NCI-H1092 (cell line): ENCODE data around the gene LILRB5.
A peak's percentile ranks its signal among the peaks of the same experiment; 100 is the strongest.
"Not testable (repeated sequence)": the region's sequence is repeated elsewhere in the genome, so short reads cannot be mapped to it uniquely, and the experiment has no call there.

Experiments used
- DNase-seq: peaks from one replicate; lab custom pipeline; 2025; lab: John Stamatoyannopoulos, UW

Gene LILRB5

GRCh38 chr19:54275951-54276350, 18.9 kb upstream of the LILRB5 start:
- no peak for DNase-seq

GRCh38 chr19:54274516-54274915, 17.4 kb upstream of the LILRB5 start:
- DNase-seq, result not testable (repeated sequence)

GRCh38 chr19:54273821-54274220, 16.7 kb upstream of the LILRB5 start:
- DNase-seq, result no peak

- not testable (repeated sequence) for DNase-seq
Observed at GRCh38 chr19:54272181-54272580, 15.1 kb upstream of the LILRB5 start.

GRCh38 chr19:54271587-54271986, 14.5 kb upstream of the LILRB5 start:
- not testable (repeated sequence) for DNase-seq

GRCh38 chr19:54271106-54271505, 14.0 kb upstream of the LILRB5 start:
- no peak for DNase-seq

- DNase-seq, result no peak
Observed at GRCh38 chr19:54268936-54269335, 11.9 kb upstream of the LILRB5 start.

GRCh38 chr19:54266133-54266532, 9.1 kb upstream of the LILRB5 start:
- DNase-seq, result peak; percentile 1

GRCh38 chr19:54262470-54262869, 5.4 kb upstream of the LILRB5 start:
- DNase-seq, result no peak

- DNase-seq, result no peak
Observed at GRCh38 chr19:54262066-54262465, 5.0 kb upstream of the LILRB5 start.

GRCh38 chr19:54256250-54257115, 590 bp downstream of the LILRB5 start:
- DNase-seq, result no peak

GRCh38 chr19:54255105-54255775, 1.8 kb downstream of the LILRB5 start:
- DNase-seq, result no peak

GRCh38 chr19:54254195-54254906, 2.7 kb downstream of the LILRB5 start:
- no peak for DNase-seq

GRCh38 chr19:54253331-54254194, 3.5 kb downstream of the LILRB5 start:
- DNase-seq, result no peak

GRCh38 chr19:54252845-54253244, 4.2 kb downstream of the LILRB5 start:
- no peak for DNase-seq

- DNase-seq, result no peak
Observed at GRCh38 chr19:54252243-54252642, 4.8 kb downstream of the LILRB5 start.

- DNase-seq, result no peak
Observed at GRCh38 chr19:54248016-54248601, 9.0 kb downstream of the LILRB5 start.

- DNase-seq, result no peak
Observed at GRCh38 chr19:54247106-54247930, 9.8 kb downstream of the LILRB5 start.

- DNase-seq, result no peak
Observed at GRCh38 chr19:54245936-54246335, 11.1 kb downstream of the LILRB5 start.

- DNase-seq, result not testable (repeated sequence)
Observed at GRCh38 chr19:54243809-54244208, 13.3 kb downstream of the LILRB5 start.
